SU-DHL-6 (cell line): Measurements from ENCODE around the gene ERGIC3.

Experiments used
- H2AFZ ChIP-seq: fragments of 200-600 bp; sonication (generic); 2 replicates; pipeline ENCODE4 v1.6.1; 2014; ENCODE audit warnings: low read depth, mild to moderate bottlenecking, moderate library complexity, mixed read lengths, antibody characterized with exemption, low read length; ENCODE audit not compliant: severe bottlenecking
- H3F3A ChIP-seq: fragments of 200-600 bp; shearing (Covaris generic); 2 replicates; pipeline ENCODE4 v1.6.0; 2016; ENCODE audit warnings: antibody characterized with exemption, mild to moderate bottlenecking; ENCODE audit not compliant: insufficient read depth
- H3K27ac ChIP-seq: fragments of 200-600 bp; sonication (generic); 2 replicates; pipeline ENCODE4 v1.5.1; 2016; ENCODE audit warnings: low read depth, mild to moderate bottlenecking, low read length, moderate library complexity, mixed read lengths
- H3K27me3 ChIP-seq: fragments of 200-600 bp; sonication (generic), shearing (Covaris generic); 2 replicates; pipeline ENCODE4 v1.6.0; 2014; ENCODE audit warnings: mild to moderate bottlenecking, low read length
- H3K36me3 ChIP-seq: fragments of 200-600 bp; sonication (generic); 2 replicates; pipeline ENCODE4 v1.6.1; 2014; ENCODE audit warnings: mild to moderate bottlenecking, low read length, mixed read lengths
- H3K4me2 ChIP-seq: fragments of 300-600, 200-600 bp; shearing (Covaris generic), sonication (generic); 2 replicates; pipeline ENCODE4 v1.6.0; 2014; ENCODE audit warnings: low read length, low read depth, mild to moderate bottlenecking; ENCODE audit not compliant: poor library complexity, severe bottlenecking
- H3K4me3 ChIP-seq: fragments of 200-600 bp; sonication (generic); 2 replicates; pipeline ENCODE4 v1.5.1; 2014; ENCODE audit warnings: antibody characterized with exemption, low read length, mild to moderate bottlenecking, mixed read lengths; ENCODE audit not compliant: insufficient read depth, poor library complexity, severe bottlenecking
- H3K79me2 ChIP-seq: fragments of 200-600 bp; sonication (generic); 2 replicates; pipeline ENCODE4 v1.6.1; 2014; ENCODE audit warnings: mild to moderate bottlenecking, low read length, moderate library complexity; ENCODE audit not compliant: insufficient read depth
- H3K9ac ChIP-seq: fragments of 200-600 bp; sonication (generic); 2 replicates; pipeline ENCODE4 v1.7.0; 2014; ENCODE audit warnings: mild to moderate bottlenecking, low read length
- H3K9me2 ChIP-seq: fragments of 200-600 bp; sonication (generic); replicated peaks from 2 replicates; pipeline ENCODE4 v1.6.1; 2014; ENCODE audit warnings: low read length; ENCODE audit not compliant: insufficient read depth
- H3K9me3 ChIP-seq: fragments of 200-600 bp; sonication (generic); 2 replicates; pipeline ENCODE4 v1.6.1; 2014; ENCODE audit warnings: low read length, mixed read lengths; ENCODE audit not compliant: insufficient read depth
- H4K20me1 ChIP-seq: fragments of 200-600 bp; sonication (generic); 2 replicates; pipeline ENCODE4 v1.6.1; 2014; ENCODE audit warnings: low read depth, mild to moderate bottlenecking, antibody characterized with exemption, low read length, moderate library complexity, mixed read lengths
- CTCF ChIP-seq: fragments of 200-600 bp; sonication (generic); IDR thresholded peaks from one replicate; pipeline ENCODE4 v1.5.1; 2017; ENCODE audit warnings: antibody characterized with exemption, mild to moderate bottlenecking, low read length, moderate library complexity; ENCODE audit not compliant: insufficient read depth, poor library complexity, severe bottlenecking
- EZH2phosphoT487 ChIP-seq: fragments of 200-600 bp; sonication (generic), shearing (Covaris generic); conservative IDR thresholded peaks from 2 replicates; pipeline ENCODE4 v1.6.1; 2018; ENCODE audit warnings: mild to moderate bottlenecking, antibody characterized with exemption, low read length, moderate library complexity, mixed read lengths

Gene ERGIC3

DNA sequence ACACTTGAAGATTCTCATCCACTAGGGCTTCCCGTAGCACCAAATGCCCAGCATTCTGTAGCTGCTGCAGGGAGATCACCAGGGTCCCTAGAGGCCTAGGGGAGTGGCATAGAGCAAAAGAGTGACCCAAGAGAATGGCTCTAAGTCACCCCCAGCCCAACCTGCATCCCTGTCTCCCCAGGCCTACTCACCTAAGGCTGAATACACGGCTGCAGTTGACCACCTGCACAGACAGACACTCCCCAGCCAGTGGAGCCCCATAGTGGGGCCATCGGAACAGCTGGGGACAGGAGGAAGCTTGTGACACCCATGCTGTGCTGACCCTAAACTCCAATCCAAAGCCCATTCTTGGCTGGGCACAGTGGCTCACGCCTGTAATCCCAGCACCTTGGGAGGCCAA is 64.2 kb downstream of the ERGIC3 start:
- Histone ChIP-seq H3K9me3 (no peaks in the 10 kb centered on the region), H3K27me3 (no peaks in the 10 kb centered on the region), H3K27ac (no peak overlapping the region), H3K4me3 (no peak overlapping the region), H2AFZ (no peak overlapping the region), H3K9me2 (no peaks in the 10 kb centered on the region), H3K4me2 (no peak overlapping the region), H3F3A (no peaks in the 10 kb centered on the region), H4K20me1 (no peaks in the 10 kb centered on the region), H3K79me2 (no peaks in the 10 kb centered on the region), H3K36me3 (no peaks in the 10 kb centered on the region), H3K9ac (no peak overlapping the region)
- no peak for TF ChIP-seq EZH2phosphoT487
- no peak for TF ChIP-seq CTCF
